Neural progenitor cell (in vitro differentiated cells): ENCODE measurements around the gene MTX2. TPM values are rescaled to one million over a fixed set of nuclear protein-coding genes. Genes with fewer than 3 reads are reported as not detected.

Experiments used
- DNase-seq: peaks from one replicate; pipeline ENCODE4 v3.0.0-alpha.2; 2016; ENCODE audit warnings: low spot score
- H2AFZ ChIP-seq: fragments of 200-600 bp; sonication (generic); replicated peaks from 2 replicates; pipeline ENCODE4 v1.6.1; 2016; ENCODE audit warnings: antibody characterized with exemption
- H3F3A ChIP-seq: fragments of 200-600 bp; sonication (generic); 2 replicates; pipeline ENCODE4 v1.6.1; 2016; ENCODE audit warnings: antibody characterized with exemption, low read depth
- H3K27ac ChIP-seq: fragments of 200-600 bp; sonication (generic); 2 replicates; pipeline ENCODE4 v1.5.1; 2016; ENCODE audit warnings: mild to moderate bottlenecking
- H3K27me3 ChIP-seq: fragments of 200-600 bp; sonication (generic); 2 replicates; pipeline ENCODE4 v1.6.1; 2016; ENCODE audit warnings: mild to moderate bottlenecking, moderate library complexity
- H3K36me3 ChIP-seq: fragments of 200-600 bp; sonication (generic); 2 replicates; pipeline ENCODE4 v1.5.1; 2016
- H3K4me1 ChIP-seq: fragments of 200-600 bp; sonication (generic); 2 replicates; pipeline ENCODE4 v1.6.1; 2016; ENCODE audit warnings: mixed run types
- H3K4me2 ChIP-seq: fragments of 200-600 bp; sonication (generic); 2 replicates; pipeline ENCODE4 v1.6.1; 2016
- H3K4me3 ChIP-seq: fragments of 200-600 bp; sonication (generic); 2 replicates; pipeline ENCODE4 v1.5.1; 2016
- H3K79me2 ChIP-seq: fragments of 200-600 bp; sonication (generic); 2 replicates; pipeline ENCODE4 v1.6.1; 2016; ENCODE audit warnings: low read depth
- H3K9ac ChIP-seq: fragments of 200-600 bp; sonication (generic); 2 replicates; pipeline ENCODE4 v1.6.1; 2016
- H3K9me3 ChIP-seq: fragments of 200-600 bp; sonication (generic); 2 replicates; pipeline ENCODE4 v1.5.1; 2016; ENCODE audit warnings: low read depth
- H4K20me1 ChIP-seq: fragments of 200-600 bp; sonication (generic); 2 replicates; pipeline ENCODE4 v1.6.1; 2016; ENCODE audit warnings: low read depth
- H3K27ac Mint-ChIP-seq: 3 replicates; pipeline ENCODE4 v1.8.0; 2021; ENCODE audit warnings: mixed read lengths
- H3K27me3 Mint-ChIP-seq: 2 replicates; pipeline ENCODE4 v1.8.0; 2022; ENCODE audit warnings: low read depth, mild to moderate bottlenecking, inconsistent platforms, moderate library complexity, mixed read lengths; ENCODE audit not compliant: insufficient read depth
- H3K36me3 Mint-ChIP-seq: 3 replicates; pipeline ENCODE4 v1.8.0; 2021; ENCODE audit warnings: mixed read lengths
- H3K4me1 Mint-ChIP-seq: 3 replicates; pipeline ENCODE4 v1.8.0; 2021; ENCODE audit warnings: mixed read lengths
- H3K4me3 Mint-ChIP-seq: 3 replicates; pipeline ENCODE4 v1.8.0; 2021; ENCODE audit warnings: mild to moderate bottlenecking, moderate library complexity, mixed read lengths
- H3K9me3 Mint-ChIP-seq: 3 replicates; pipeline ENCODE4 v1.8.0; 2020; ENCODE audit warnings: mixed read lengths
- EZH2 ChIP-seq: fragments of 200-600 bp; sonication (generic); IDR thresholded peaks from 2 replicates; pipeline ENCODE4 v1.6.1; 2017; ENCODE audit warnings: antibody characterized with exemption, mild to moderate bottlenecking, moderate library complexity
- EZH2phosphoT487 ChIP-seq: fragments of 200-600 bp; sonication (generic); IDR thresholded peaks from 2 replicates; pipeline ENCODE4 v1.6.1; 2017; ENCODE audit warnings: antibody characterized with exemption
- total RNA-seq: library from RNA; depleted of rRNA; stranded (reverse); fragments of >200 nt; gene quantifications from 2 replicates; pipeline ENCODE4 v1.2.3, GENCODE V29; 2015; ENCODE audit warnings: low replicate concordance
- TF ChIP-seq, protein P1 (sequence below): fragments of 200-600 bp; sonication (generic); IDR thresholded peaks from 2 replicates; pipeline ENCODE4 v1.5.1; 2017; ENCODE audit warnings: antibody characterized with exemption, mild to moderate bottlenecking

The MTX2 gene
- total RNA-seq, 1 donor from 2014 or later: 39.2 TPM

DNA sequence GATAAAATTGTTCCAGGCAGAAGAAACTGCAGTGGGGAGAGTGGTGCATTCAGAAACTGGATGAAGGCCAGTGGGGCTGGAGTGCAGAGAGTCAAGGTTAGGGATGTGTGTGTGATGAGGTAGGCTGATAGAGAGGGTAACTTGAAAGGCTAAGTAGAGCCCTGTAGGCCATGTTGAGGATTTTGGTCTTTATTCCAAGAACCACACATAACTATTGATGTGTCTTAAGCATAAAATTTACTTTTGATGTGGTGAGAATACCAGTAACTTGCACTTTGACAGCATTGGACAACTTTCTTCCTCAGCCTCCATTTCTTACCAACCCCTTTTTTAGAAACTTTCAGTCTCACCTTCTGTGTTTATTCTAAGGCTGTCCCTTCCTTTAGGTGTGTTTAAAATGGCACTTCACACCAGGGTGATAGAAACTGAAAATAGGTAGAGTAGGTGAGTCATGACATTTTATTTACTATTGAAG, 22.6 kb downstream of the MTX2 start:
- Histone ChIP-seq H3K4me2 (no peak overlapping the region), H3K9me3 (no peaks in the 10 kb centered on the region), H3K4me1 (no peaks in the 10 kb centered on the region), H3F3A (no peaks in the 10 kb centered on the region), H3K4me3 (no peak overlapping the region), H3K36me3 (no peaks in the 10 kb centered on the region), H3K9ac (no peak overlapping the region), H4K20me1 (peaks cover 64% of the 10 kb centered on the region), H3K79me2 (peaks cover 78% of the 10 kb centered on the region), H3K27me3 (no peaks in the 10 kb centered on the region), H2AFZ (no peak overlapping the region), H3K27ac (no peak overlapping the region)
- Mint-ChIP-seq H3K27me3 (no peaks in the 10 kb centered on the region), H3K27ac (no peak overlapping the region), H3K9me3 (no peaks in the 10 kb centered on the region), H3K4me1 (no peaks in the 10 kb centered on the region), H3K36me3 (peaks cover 3% of the 10 kb centered on the region), H3K4me3 (no peak overlapping the region)
- DNase-seq: no peak
- TF ChIP-seq, protein P1, sequence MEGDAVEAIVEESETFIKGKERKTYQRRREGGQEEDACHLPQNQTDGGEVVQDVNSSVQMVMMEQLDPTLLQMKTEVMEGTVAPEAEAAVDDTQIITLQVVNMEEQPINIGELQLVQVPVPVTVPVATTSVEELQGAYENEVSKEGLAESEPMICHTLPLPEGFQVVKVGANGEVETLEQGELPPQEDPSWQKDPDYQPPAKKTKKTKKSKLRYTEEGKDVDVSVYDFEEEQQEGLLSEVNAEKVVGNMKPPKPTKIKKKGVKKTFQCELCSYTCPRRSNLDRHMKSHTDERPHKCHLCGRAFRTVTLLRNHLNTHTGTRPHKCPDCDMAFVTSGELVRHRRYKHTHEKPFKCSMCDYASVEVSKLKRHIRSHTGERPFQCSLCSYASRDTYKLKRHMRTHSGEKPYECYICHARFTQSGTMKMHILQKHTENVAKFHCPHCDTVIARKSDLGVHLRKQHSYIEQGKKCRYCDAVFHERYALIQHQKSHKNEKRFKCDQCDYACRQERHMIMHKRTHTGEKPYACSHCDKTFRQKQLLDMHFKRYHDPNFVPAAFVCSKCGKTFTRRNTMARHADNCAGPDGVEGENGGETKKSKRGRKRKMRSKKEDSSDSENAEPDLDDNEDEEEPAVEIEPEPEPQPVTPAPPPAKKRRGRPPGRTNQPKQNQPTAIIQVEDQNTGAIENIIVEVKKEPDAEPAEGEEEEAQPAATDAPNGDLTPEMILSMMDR: no peak
- TF ChIP-seq EZH2 (no peak), EZH2phosphoT487 (no peak)

GRCh38 chr2:176292608-176293007, 23.4 kb downstream of the MTX2 start:
- peaks cover 3% of the 10 kb centered on the region for H3K36me3 Mint-ChIP-seq
- H3K9me3 ChIP-seq: no peaks in the 10 kb centered on the region
- no peak overlapping the region for H3K27ac Mint-ChIP-seq
- no peaks in the 10 kb centered on the region for H3K9me3 Mint-ChIP-seq
- H3K4me1 Mint-ChIP-seq: no peaks in the 10 kb centered on the region
- no peak overlapping the region for H3K9ac ChIP-seq
- peaks cover 65% of the 10 kb centered on the region for H4K20me1 ChIP-seq
- no peaks in the 10 kb centered on the region for H3F3A ChIP-seq
- H3K36me3 ChIP-seq: no peaks in the 10 kb centered on the region
- no peak overlapping the region for H3K4me2 ChIP-seq
- no peak overlapping the region for H2AFZ ChIP-seq
- no peak overlapping the region for H3K4me3 Mint-ChIP-seq
- DNase-seq: no peak
- H3K4me3 ChIP-seq: no peak overlapping the region
- no peak overlapping the region for H3K27ac ChIP-seq
- peaks cover 70% of the 10 kb centered on the region for H3K79me2 ChIP-seq
- no peaks in the 10 kb centered on the region for H3K4me1 ChIP-seq
- H3K27me3 ChIP-seq: no peaks in the 10 kb centered on the region
- TF ChIP-seq EZH2 (no peak), EZH2phosphoT487 (no peak)
- TF ChIP-seq, protein P1: no peak
- no peaks in the 10 kb centered on the region for H3K27me3 Mint-ChIP-seq

DNA sequence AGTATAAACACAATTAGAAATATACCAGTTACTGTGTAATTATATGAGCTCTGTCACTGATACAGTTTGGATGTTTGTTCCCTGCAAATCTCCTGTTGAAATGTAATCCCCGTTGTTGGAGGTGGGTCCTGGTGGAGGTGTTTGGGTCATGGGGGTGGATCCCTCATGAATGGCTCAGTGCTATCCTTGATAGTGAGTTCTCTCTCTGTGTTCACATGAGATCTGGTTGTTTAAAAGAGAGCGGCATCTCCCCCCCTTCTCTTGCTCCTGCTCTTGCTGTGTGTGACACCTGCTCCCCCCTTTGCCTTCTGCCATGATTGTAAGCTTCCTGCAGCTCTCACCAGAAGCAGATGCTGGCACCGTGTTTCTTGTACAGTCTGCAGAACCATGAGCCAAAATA, 24.1 kb downstream of the MTX2 start:
- no peak for TF ChIP-seq EZH2
- TF ChIP-seq EZH2phosphoT487: no peak
- TF ChIP-seq, protein P1: no peak
- no peak overlapping the region for H3K9ac ChIP-seq
- DNase-seq: no peak
- no peaks in the 10 kb centered on the region for H3K36me3 Mint-ChIP-seq
- H3K36me3 ChIP-seq: no peaks in the 10 kb centered on the region
- H3K4me1 ChIP-seq: no peaks in the 10 kb centered on the region
- no peaks in the 10 kb centered on the region for H3F3A ChIP-seq
- no peaks in the 10 kb centered on the region for H3K9me3 ChIP-seq
- peaks cover 59% of the 10 kb centered on the region for H4K20me1 ChIP-seq
- H3K4me3 ChIP-seq: no peak overlapping the region
- H3K27ac Mint-ChIP-seq: no peak overlapping the region
- peaks cover 63% of the 10 kb centered on the region for H3K79me2 ChIP-seq
- H3K4me2 ChIP-seq: no peak overlapping the region
- H2AFZ ChIP-seq: no peak overlapping the region
- no peaks in the 10 kb centered on the region for H3K9me3 Mint-ChIP-seq
- H3K27me3 Mint-ChIP-seq: no peaks in the 10 kb centered on the region
- H3K27me3 ChIP-seq: no peaks in the 10 kb centered on the region
- no peak overlapping the region for H3K27ac ChIP-seq
- H3K4me1 Mint-ChIP-seq: no peaks in the 10 kb centered on the region
- H3K4me3 Mint-ChIP-seq: no peak overlapping the region
